ENCODE results near the gene HPCAL1.
"Not testable (repeated sequence)": the region's sequence is repeated elsewhere in the genome, so short reads cannot be mapped to it uniquely, and the experiment has no call there.

Gene HPCAL1

DNA sequence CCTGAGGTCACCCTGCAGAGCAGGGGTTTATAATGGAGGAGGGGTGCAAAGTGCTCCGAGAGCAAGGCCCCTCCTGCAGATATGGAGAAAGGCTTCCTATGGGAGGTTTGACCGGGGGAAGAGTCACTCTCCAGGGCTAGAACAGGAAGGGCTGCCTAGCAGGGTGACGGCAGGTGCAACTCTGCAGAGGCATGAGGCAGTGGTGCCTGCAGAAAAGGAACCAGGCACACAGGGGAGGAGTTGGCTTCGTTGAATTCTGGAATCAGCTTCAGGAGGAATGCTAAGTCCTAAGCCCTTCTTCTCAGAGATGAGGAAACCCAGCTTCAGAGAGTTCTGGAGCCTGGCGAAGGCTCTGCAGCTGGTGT is 17.5 kb upstream of the HPCAL1 start:
- DNase-seq = no peak

DNA sequence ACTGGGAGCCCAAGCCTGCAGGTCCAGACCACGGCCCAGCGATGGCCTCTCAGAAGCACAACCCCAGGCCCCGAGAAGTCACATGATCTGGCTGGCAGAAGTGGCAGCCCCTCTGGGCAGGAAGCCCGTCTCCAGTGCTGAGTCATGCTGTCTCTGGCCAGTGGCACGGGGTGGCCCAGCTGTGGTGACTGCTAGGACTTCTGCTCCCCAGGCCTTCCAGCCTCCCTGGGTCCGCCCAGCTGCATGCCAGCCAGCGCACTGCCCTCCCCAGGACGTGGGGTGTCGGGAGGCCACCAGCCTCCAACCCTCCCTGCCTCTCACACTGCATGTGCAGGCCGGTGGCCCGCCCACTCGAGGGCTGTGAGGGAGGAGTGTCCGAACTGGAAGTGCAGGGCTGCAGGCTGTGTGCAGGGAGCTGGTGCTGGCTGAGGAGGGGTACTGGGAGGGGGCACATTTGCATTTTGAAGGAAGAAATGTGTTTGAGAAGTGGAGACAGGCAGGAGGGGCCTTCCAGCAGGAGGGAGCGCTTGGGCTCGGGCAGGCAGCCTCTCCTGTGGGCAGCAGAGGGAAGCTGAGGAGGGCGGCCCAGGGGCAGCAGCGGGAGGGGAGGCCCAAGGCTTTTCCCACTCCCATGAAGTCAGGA is 17.0 kb upstream of the HPCAL1 start:
- DNase-seq = no peak

DNA sequence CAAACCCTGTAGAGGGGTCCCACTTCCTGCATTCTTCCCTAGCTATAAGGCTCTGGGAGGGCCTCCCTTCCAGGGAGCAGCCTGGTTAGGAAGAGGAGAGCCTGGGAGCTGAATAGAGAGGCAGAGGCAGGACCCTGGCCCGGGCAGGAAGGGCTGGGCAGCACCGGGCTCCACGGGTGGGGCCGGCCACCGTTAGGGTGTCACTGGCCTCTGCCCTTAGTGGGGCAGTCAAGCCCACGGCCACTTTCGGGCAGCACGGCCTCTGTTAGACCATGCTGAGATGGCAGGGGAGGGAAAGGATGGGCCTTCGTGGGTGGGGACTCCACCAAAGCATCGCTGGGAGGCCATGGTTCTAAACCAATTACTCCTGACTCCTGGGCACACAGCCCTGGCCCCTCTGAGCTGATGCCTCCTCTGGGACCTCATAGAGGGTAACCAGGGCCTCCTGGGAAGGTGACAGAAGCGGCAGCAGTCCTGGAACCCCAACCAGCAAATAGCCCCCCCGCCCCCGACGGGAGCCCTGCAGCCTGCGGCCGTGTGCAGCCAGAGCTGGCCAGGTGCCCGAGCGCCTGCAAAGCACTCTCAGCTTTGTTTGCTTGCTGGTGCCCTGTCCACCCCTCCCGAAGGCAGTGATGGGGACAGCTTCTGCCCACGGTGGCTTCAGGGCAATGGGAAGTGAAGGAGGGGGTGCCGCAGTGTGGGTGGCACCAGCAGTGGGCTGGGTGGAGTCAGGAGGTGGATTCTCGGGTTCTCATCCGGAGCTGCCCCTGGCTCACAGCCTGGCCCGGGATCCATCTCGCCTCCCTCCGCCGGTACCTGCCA is 16.3 kb upstream of the HPCAL1 start:
- DNase-seq = no peak

DNA sequence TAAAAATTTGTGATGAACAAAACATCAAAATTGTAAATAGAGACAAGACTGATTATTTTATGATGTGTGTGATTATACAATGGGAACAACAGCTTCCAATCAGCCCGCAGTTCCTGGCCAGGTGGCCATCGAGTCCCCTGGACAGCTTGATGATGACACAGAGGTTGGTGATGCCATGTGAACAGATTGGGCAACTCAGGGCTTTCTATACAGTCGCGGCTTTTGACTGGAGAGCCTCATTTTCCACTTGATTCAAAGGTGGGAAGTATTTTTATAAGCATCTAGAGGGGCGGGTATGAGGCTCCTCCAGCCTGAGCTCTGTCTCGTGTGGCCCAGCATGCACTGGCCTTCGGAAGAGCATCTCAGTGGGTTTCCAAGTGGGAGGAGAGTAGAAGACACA is 14.9 kb upstream of the HPCAL1 start:
- no peak for DNase-seq

DNA sequence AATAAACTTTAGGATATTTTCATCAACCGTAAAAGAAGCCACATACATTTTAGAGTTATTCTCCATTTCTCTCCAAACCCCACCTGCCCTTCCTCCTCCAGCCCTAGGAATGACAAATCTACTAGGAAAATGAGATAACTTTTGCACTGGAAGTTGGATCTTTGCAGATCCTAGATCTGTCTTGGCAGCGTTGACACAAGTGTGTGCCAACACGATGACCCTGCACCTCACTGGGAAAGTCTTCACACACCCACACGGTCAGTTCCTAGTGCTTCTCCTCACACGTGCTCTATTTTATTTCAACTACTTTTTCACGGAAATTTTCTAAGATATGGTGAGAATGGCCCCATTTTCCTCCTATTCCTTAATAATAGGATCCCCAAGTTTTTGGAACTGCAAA is 14.1 kb upstream of the HPCAL1 start:
- DNase-seq = no peak

DNA sequence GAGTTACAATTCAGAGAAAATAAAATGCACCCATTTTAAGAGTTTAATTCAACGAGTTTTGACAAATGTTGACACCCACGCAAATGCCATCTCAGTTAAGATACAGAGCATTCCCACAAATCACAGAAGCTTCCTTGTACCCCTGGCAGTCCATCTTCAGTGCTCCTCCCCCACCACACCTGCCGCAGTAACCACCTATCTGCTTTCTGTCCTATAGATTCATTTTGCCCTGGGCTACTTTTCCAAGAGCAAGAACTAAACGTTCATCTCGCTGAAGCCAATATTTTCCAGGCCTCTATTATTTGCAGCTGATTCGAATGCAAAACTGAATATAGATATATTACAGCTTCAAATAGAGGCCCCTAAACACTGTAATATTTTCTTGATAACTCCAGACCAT is 13.4 kb upstream of the HPCAL1 start:
- no peak for DNase-seq

DNA sequence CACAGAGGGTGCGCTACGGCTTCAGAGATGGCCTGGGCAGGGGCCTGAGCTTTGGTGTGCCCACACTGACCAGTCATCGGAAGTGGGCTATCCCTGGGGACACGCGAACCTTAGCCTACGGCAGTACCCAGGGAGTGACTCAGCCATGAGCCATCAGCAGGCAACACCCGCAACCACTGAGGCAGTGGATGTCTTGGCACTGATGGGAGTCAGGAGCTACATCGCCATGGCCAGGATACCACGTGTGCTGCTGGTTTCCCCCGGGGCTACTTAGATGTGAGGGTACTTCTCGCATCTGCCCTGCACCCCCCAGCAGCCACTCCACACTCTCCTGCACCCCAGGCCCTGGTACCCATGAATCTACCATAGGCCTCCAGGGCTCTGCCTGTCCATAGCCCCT is 12.8 kb upstream of the HPCAL1 start:
- no peak for DNase-seq

DNA sequence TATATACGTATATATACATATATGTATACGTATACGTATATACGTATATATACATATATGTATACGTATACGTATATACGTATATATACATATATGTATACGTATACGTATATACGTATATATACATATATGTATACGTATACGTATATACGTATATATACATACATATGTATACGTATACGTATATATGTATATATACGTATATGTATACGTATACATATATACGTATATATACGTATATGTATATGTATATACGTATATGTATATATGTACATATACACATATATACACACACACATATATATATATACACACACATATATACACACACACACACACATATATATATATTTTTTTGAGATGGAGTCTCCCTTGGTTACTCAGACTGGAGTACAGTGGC is 11.3 kb upstream of the HPCAL1 start:
- DNase-seq = not testable (repeated sequence)

DNA sequence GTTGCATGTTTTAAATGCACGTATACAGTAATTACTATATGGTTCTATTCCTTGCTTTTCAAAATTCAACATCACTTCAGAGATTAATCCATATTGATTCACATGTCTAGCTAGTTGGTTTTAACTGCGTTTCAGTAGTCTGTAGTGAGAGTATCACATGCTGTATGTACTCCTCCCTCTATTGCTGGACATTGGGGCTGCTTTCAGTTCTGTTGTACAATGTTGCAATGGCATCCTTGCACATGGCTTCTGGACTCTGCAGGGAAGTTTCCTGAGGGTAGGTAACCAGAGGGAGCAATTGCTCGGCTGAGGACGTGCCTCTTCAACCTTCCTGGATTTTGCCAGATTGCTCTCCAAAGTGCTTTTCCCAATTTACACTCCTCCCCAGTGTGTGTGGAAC is 10.7 kb upstream of the HPCAL1 start:
- no peak for DNase-seq

DNA sequence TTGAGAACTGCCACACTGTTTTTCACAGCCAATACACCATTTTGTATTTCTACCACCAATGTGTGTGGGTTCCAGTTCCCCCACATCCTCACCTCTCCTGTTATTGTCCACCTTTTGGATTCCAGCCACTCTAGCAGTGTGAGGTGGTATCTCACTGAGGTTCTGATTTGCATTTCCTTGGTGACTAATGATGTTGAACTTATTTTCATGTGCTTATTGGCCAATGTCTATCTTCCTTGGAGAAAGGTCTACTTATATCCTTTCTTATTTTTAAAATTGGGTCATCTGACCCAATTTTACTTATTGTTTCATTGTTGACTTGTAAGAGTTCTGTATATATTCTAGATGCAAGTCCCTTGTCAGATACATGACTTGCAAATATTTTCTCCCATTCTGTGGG is 9.1 kb upstream of the HPCAL1 start:
- DNase-seq = no peak

DNA sequence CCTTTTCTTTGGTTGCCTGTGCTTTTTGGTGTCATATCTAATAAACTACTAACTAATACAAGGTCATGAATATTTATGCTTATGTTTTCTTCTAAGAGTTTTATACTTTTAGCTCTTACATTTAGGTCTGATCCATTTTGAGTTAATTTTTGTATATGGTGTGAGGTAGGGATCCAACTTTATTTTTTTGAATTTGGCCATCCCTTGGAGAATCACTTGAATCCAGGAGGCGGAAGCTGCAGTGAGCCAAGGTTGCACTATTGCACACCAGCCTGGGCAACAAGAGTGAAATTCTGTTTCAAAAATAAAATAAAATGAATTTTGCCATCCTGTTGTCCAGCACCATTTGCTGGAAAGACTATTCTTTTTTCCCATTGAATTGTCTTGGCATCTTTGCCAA is 8.6 kb upstream of the HPCAL1 start:
- DNase-seq = no peak

DNA sequence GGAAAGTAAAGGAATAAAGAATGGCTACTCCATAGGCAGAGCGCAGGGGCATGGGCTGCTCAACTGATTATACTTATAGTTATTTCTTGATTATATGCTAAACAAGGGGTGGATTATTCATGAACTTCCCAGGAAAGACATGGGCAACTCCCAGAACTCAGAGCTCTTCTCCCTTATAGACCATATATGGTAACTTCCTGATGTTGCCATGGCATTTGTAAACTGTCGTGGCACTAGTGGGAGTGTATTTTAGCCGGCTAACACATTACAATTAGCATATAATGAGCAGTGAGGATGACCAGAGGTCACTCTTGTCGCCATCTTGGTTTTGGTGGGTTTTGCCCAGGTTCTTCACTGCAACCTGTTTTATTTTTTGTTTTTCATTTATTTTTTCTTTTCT is 7.1 kb upstream of the HPCAL1 start:
- DNase-seq = not testable (repeated sequence)

DNA sequence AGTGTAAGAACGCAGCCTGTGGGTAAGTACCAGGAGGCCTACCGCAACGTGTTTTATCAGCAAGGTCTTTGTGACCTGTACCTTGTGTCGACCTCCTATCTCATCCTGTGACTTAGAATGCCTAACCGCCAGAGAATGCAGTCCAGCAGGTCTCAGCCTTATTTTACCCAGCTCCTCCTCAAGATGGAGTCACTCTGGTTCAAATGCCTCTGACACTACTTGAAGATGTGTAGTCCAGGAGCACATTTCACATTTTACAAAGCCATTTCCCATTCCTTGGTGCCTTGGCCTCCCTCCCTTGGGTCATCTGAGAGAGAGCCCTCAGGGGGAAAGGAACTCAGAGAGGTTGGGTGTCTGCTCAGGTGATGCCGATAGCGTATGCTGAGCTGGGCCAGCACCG is 6.6 kb upstream of the HPCAL1 start:
- DNase-seq = no peak

DNA sequence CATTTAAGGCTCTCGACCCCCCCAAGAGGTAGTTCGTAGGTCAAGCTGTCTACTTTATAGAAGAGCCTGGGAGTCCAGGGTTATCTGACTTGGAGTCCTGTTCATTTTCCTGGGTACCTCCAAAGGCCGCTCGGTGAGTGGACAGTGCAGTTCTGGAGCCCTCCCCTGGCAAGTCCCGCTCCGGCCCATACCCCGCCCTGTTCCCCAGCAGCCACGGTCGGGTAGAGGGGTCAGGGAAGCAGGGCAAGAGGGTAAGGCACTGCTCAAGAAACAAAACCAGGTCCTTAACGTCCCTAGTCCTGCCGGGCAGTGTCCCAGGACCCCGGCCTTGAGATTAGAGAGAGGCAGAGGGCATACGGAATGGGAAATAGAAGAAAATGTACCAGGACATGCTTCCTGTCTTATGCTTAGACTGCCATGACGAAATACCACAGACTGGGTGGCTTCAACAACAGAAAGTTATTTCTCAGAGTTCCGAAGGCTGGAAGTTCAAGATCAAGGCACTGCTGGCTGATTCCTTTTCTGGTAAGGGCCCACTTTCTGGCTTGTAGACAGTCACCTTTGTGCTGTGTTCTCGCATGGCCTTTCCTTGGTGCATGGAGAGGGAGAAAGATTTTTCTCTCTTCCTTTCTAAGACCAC is 5.4 kb upstream of the HPCAL1 start:
- no peak for DNase-seq

DNA sequence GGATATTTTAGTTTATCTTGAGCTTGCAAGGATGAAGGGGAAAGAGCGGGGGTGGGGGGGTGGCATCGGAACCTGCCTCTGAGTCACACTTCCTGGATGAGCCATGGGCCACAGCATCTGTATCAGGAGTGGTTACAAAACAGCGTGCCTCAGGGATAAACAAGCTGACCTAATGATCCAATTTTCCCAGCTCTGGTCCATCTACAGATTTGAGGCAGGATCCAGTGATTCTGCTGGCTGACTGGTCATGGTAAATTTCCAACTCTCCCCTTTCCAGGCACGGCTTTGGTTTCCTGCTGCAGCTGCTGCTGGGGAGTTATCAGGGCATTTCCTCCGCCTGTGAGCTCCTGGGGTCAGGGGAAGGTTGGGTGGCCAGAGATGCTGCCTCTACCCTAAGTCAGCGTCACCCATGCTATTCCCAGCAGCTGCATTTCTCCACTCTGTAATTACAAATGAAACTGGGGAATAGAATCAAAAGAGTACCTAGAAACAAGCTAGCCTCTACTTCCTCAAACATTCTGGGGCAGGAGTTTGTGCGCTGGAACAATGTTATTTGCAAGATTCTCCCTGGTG is 4.7 kb upstream of the HPCAL1 start:
- peak; percentile 63 for DNase-seq

DNA sequence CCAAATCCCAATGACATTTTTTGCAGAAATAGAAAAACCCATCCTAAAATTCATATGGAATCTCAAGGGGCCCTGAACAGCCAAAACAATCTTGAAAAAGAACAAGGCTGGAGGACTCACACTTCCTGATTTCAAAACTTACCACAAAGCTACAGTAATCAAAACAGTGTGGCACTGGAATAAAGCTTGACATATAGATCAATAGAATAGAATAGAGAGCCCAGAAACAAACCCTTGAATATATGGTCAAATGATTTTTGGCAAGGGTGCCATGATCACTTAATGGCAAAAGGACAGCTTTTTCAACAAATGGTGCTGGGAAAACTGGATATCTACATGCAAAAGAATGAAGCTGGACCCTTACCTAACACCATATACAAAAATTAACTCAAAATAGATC is 3.9 kb upstream of the HPCAL1 start:
- not testable (repeated sequence) for DNase-seq

DNA sequence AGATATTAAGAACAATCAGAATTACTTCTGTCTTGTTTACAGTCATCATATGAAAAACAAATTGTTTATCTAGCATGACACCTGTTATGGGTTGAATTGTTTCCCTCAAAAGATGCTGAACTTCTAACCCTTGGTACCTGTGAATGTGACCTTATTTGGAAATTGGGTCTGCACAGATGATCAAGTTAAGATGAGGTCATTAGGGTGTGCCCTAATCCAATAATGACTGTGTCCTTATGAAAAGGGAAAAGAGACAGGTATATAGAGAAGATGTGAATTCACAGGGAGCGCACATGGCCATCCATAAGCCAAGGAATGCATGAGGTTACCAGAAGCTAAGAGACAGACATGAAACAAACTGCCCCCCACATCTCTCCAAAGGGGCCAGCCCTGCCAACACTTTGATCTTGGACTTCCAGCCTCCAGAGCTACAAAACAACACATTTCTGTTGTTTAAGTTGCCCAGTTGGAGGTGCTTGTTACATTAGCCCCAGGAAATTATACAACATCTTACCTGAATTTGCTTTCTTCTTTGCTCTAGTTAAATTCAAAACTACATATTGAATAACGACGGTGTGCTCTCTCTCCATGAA is 2.3 kb upstream of the HPCAL1 start:
- no peak for DNase-seq

DNA sequence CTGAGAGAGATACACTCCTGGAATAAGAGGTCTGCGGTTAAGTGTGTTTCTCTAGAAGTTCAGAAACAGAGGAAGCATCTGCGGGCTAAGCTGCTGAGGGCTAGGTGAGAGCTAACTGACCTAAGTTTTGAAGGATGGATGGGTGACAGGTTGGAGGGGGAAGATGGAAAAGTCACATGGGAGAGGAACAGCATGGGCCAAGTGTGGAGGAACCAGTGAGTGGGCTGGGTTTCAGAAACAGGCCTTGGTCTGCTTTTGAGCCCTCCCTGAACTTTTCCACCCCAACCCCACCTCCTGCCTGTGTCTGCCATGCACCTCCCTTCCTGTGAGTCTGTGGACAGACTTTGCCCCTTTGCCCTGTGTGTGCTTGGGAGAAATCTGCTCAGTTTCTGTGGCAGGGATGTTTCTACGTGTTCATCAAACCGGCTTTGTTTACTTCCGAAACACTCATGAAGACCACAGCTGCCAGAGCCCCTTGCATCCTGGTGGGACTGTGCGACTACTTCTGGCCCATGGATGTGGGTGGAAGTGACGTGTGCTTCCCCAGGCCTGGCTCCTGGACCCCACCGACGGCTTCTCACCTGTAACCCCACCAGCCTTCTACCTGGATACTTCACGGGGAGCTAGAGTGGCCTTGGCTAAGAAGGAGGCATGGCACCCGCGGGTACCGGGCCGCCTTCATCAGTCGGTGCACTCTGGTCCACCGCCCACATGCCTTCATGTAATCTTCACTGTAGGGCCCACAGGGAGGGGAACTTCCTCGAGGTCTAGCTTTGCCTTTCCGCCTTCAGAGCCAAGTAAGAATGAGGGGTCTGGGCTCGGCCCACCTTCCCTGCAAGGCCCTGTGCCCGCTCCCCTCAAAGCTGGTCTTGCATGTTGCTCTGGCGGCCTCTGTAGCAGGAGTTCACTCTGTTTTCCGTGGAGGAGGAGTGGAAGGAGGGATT is 1.4 kb upstream of the HPCAL1 start:
- peak; percentile 19 for DNase-seq

DNA sequence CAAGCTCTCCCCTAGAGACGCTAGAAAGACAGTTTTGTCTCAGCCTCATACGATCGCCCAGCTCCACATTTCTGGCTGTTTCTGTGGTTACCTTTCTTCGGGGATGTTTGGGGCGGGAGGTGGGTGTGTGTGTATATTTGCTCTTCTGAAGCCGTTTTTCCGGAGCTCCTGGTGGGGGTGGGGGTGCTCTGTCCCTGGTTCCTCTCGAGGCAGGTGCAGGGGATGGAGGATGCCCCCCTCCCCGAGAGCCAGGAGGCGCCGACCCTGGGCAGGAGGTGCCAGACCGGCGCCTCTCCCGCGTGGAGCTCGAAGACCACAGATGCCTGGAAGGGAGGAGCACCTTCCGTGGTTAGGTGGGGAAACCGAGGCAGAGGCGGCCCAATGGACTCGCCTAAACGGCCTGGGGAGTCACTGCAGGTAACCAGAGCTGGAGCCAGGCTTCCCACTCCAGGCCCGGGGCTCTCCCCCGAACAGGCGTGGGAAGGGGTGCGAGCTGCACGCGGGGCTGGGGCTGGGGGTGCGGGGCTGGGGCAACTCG is 694 bp upstream of the HPCAL1 start:
- DNase-seq = no peak

DNA sequence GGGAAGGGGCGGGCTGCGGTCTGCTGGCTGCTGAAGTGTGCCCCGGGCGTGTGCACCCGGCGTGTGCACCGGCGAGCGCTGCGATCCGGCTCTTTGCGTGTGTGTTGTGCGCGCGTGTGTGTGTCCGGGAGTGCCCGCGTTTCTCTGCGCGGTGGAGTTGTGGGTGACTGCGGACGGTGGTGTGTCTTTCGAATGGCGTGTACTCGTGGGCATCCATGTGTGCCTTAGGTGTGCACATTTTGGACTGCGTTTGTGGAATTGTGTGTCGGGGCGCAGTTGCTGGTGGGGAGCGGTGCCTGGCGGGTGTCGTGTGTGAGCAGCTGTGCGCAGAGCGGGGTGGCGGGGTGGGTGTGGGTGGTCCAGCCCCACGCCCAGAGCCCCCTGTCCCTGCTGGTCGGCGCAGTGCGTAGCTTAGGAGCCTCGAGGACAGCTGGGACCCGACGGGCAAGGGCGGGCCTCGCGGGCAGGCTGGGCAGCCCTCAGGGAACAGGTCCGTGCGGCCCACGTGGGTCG is 533 bp downstream of the HPCAL1 start:
- peak; percentile 39 for DNase-seq

DNA sequence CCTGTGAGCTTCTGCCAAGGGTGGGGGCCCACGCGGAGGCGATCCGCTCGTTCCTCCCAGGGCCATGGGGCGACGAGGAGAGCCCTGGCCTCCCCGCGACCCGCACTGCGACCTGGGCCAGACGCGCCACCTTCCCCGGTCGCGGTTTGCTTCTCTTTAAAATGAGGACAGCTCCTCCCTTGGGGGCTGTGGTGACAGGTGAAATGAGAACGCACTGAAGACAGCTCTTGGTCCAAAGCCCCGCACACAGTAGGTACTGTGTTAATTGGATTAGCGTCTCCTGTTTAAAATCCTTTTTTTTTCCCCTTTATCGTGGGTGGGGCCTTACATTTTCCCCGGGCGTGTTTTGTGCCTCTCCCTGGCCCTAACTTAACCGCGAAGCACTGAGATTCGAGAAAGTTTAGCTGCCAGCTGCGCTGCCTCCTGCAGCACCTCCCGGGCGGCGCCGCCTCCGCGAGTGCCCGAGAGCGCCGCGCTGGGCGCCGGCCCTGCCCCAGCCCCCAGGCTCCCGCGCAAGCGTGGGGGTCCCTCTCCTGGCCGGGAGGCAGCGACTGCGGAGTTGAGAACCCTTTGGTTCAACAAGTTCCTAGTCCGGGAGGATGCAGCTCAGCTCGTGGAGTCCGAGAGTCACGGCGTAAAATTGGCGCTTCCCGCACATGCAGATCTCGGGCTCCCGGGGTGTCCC is 1.1 kb downstream of the HPCAL1 start:
- DNase-seq = peak; percentile 48
